Neural progenitor cell (in vitro differentiated cells): ENCODE results near the gene CENPH.
"Not testable (repeated sequence)": the region's sequence is repeated elsewhere in the genome, so short reads cannot be mapped to it uniquely, and the experiment has no call there.

ENCODE experiments used
- CTCF ChIP-seq: fragments of 200-600 bp; sonication (generic); IDR thresholded peaks from 2 replicates; pipeline ENCODE4 v1.5.1; 2017; ENCODE audit warnings: antibody characterized with exemption, mild to moderate bottlenecking
- EZH2 ChIP-seq: fragments of 200-600 bp; sonication (generic); IDR thresholded peaks from 2 replicates; pipeline ENCODE4 v1.6.1; 2017; ENCODE audit warnings: antibody characterized with exemption, mild to moderate bottlenecking, moderate library complexity
- EZH2phosphoT487 ChIP-seq: fragments of 200-600 bp; sonication (generic); IDR thresholded peaks from 2 replicates; pipeline ENCODE4 v1.6.1; 2017; ENCODE audit warnings: antibody characterized with exemption

GRCh38 chr5:69148576-69148975 is 40.8 kb upstream of the CENPH start:
- TF ChIP-seq CTCF, EZH2, EZH2phosphoT487: not testable (repeated sequence)
